ENCODE measurements around the gene PRKCE.
A peak's percentile ranks its signal among the peaks of the same experiment; 100 is the strongest.

Gene PRKCE

DNA sequence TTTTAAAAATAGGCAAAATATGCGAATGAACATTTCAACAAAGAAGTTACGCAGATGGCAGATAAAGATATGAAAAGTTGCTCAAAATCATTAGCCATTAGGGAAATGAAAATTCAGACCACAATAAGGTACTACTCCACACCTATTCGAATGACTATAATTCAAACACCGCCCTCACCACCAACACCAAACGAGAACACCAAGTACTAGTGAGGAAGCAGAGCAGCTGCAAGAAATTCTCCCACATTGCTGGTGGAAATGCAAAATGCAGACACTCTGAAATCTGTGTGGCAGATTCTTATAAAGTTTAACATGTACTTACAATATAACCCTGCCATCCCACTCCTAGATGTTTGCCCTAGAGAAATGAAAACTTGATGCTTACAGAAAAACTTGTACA is 17.3 kb upstream of the PRKCE start:
- no peak for DNase-seq

DNA sequence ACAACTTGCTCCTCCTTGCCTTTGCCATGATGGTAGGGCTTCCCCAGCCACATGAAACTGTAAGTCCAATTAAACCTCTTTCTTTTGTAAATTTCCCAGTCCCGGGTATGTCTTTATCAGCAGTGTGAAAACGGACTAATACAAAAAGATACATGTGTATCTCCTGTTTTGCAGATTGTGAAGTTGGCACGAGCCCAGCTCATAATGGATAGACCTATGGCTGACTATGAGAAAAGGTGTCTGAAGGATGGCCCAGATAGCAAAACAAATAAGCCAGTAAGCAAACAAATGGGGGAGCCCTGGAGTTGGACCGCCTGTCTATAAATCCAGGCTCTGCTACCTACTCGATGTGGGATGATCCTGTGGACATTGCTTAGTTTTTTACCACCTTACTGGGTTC is 15.5 kb upstream of the PRKCE start:
- peak in 1 of 2 experiments; percentile 33 for DNase-seq

DNA sequence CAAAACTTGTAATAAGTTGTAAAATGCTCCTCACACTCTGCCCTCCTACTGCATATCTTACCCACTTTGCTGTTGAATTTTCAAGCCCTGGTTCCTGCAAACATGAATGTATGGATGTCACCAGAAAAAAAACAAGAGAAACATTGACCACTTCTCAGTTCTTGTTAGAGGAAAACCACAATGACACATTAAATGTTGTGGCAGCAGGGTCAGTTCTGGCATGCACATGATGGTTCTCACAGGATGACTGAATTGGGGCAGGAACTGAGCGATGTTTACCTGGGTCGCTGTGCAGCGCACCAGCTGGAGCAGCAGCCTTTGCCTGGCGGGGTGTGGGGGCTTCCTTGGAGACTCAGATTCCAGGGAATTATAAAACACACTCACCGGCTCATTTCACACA is 14.0 kb upstream of the PRKCE start:
- DNase-seq: no peak

DNA sequence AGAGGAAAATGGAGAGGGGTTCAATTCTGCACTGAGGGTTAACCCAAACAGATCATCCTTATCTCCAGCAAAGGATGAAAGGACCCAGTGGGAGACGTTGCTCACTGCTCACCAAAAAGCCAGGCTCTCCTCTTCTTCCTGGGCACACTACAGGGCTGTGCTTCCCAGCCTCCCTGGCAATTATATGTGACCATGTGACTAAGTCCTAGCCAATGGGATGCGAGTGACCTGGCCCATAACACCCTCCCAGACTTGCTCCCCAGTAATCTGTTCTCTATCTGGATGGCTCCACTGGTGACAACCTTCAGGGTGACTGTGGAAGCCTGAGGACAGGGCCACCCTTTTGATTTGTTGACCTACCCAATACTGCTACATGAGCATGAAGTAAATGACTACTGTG is 10.9 kb upstream of the PRKCE start:
- no peak for DNase-seq

DNA sequence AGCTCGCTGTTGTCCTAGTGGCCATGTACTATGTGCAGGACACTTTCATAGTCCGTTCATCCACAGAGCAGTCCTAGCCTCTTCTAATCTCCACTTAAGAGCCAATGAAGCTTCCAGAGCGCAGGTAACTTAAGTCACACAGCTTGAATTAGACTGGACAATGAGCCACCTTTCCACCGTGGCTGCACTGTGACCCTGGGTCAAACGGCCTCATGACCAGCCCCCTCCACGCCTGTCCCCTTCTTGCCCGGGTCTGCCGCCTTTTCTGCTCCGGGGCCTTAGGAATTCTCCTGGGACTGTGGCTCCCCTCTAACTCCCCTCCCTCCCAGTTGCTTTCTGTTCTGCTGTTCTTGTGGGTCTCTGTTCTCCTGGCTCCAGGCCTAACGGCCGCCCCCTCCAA is 8.4 kb upstream of the PRKCE start:
- DNase-seq: no peak

DNA sequence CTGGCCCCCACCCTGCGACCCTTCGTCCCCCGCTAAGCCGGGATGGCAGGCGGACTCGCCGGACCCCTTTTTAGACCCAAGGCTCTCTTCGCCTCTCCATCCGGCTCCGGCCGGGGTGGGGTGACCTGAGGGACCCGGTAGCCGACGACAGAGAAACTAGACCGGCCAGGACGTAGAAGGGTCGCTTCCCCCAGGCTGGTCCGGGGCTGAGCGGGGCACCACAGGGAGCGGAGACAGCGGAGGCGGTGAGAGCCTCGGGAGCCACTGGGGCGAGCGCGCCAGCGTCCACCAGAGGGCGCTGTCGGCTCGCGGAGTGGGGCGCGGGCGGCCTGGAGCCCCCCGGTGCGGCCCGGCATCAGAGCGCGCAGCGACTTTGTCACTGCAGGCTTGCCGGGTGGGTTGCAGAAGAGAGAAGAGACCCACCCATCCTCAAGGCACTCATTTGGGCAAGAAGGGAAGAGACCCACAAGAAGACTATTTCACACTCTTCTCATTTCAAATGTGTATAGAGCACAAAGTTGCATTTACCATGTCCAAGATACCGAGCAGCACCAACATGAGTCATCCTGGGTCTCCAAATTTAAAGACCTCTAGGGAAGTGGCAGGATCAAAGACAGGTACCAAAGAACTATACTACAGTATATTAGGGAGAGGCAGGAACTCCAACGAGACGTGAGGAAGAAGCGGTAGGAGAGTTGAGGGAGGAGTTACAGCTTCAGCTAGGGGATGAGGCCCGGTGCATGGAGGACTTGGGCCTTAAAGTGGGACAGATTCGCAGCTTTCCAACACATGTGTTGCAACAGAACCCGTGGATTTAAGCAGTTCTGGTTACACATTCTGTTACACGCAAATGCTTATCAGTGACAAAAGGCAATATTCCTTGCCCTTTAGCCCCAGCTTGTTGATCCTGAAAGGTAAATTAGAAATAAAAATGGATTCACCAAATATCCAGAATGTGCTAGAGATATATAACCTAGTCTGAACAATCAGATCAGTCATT is 7.6 kb upstream of the PRKCE start:
- DNase-seq: peak in 1 of 2 experiments; percentile 20

DNA sequence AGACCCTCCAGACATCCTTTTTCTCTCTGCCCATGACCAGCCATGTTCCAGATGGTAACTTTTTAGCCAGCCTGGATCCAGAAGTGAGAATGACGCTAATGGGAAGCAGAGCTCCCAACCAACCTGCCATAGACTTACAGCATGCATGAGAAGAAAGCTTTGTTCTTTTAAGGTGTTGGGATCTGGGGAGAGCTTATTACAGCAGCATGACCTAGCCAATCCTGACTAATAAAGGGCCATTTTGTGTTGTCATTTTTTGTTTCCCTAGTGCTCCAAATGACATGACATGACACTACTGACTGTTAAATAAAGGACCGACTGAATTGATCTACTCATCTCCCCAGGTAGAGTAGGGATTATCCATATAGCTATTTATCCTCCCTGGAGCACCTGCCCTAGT is 5.2 kb upstream of the PRKCE start:
- no peak for DNase-seq

DNA sequence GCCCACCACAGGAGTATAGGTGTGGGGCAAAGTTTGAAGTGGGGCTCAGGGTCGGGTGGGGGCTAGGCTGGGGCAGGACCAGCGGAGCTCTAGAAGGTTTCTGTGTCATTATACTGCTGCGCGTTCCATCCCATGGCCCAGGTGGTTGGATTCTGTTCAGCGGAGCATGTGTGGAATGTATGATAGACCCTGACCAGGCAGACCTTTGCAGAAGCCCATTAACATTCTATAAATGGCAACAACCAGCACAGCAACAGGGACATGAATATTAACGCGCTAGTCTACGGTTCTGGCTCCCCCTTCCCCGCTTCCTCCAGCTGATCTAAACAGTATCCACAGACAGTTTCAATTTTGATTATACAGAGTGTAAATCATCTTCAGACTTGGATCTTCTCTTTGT is 4.1 kb upstream of the PRKCE start:
- no peak for DNase-seq

DNA sequence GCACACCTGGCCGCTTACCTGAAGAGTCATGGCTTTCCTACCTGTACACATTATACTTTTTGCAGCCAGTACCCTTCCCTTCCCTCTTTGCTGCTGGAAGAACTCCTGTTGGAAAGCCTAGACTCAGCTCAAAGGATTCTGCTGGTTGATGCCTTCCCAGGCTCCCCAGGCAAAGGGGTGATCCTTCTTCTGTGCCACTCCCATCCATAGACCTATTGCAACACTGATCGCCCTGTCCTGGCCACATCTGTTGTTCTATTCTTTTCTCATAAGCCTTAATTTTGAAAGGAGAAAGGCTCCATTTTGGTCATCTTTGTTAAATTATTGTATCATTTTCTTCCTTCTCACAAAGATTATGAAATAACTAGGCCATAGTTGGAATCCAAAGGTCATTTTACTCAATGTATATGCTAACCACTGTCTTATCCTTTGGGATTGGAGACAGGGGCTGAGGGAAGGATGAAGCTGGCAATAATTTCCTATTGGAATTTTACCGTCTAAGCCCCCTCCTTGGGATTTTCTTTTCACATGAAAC is 3.4 kb upstream of the PRKCE start:
- no peak for DNase-seq

DNA sequence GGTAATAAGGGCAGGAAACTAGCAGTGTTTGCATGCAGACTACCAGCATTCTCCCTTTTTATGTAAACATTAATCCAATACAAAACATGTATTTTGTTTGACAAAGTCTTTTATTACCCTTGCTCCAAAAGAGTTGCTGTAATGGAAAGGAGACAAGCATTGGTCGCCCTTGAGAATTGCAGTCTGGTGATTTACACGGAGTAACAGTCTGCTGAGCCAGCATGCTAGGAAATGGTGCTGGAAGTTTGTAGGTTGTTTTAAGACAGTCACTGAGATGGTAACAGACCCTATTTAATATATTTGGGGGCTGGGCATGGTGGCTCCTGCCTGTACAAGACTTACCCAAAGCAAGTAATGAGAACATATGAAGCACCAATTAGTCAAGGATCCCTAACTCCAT is 2.8 kb upstream of the PRKCE start:
- no peak for DNase-seq

DNA sequence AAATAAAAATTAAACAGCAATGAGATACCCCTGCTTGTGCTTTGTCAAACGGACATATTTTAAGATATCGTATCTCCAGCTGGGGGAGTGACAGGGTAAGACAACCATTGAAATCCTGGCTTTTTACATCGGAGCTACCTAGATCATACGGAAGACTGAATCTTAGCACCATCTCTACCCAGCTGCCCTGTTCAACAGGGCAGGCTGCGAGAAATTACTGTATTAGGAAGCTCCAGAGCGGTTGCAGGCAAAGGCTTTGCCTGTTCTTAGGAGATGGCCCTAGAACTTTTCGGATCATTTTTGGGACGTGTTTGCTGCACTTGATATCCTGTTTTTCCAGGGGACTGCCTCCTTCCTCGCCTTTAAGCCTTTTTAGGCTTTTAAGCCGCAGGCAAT is 2.0 kb upstream of the PRKCE start:
- no peak for DNase-seq

DNA sequence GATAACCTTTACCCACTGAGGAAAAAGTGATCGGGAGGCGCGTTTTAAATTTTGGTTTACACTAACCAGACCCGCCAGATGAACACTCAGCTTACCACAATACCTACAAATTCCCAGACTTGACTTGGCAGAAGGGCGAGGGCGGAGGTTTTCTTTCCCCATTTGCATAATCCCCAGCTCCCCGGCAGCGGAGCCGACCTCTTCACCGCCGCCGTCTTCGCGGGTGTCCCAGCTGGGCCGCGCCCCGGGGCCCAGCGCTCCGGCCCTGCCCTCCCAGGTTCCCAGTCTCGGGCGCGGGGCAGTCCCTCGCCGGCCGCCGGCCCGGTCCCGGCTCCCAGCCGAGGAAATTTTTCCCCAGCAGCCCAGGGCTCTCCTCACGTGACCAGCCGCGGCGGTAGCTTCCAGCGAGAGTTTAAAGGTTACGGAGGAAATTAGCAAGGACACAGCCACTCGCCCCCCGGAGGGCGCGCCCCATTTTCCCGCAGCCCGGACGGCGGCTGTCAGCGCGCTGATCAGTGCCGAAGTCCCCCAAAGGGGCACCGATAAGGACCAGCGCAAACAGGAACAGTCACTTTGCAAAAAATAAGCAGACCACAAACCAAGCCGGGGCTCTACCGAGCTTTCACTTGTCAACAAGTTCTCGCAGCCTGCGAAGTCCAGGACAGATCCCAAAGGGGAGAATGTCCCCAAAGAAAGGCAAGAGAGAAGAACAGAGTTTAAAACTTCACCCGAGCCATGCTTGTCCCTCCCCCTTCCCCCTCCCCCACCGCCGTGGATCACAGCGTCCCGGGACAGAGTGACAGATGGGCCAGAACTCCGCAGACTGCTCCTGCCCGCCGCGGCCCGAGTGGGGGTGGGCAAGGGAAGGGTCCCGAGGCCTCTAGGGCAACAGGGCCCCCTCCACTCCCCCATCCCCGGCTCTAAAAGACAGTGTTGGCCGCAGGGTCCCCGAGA is 1.3 kb upstream of the PRKCE start:
- peak; percentile 12 to 42 for DNase-seq

DNA sequence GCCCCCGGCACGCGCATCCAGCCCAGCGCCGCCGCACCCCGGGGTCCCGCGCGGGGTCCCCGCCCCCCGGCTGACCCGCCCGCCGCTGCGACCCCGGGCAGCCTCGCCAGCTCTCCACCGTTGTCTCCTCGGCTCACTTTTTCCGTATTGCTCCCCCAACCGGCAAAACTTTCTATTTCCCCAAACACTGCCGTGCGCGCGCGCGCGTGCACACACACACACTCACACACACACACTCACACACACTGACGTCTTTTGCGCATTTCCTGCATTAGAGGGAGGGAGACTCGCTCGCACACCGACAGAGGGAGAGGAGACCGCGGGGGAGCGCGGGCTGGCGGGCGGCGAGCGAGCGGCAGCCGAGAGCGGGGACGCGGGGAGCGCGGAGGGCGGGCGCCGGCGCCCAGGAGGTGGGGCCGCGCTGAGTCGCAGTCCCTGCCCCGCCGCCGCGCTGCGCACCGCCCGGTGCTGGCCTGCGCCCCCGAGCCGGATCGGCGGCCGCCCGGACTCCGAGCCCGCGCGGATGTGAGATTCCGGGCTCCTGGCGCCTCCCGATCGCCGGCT is 542 bp upstream of the PRKCE start:
- peak; percentile 44 to 58 for DNase-seq

DNA sequence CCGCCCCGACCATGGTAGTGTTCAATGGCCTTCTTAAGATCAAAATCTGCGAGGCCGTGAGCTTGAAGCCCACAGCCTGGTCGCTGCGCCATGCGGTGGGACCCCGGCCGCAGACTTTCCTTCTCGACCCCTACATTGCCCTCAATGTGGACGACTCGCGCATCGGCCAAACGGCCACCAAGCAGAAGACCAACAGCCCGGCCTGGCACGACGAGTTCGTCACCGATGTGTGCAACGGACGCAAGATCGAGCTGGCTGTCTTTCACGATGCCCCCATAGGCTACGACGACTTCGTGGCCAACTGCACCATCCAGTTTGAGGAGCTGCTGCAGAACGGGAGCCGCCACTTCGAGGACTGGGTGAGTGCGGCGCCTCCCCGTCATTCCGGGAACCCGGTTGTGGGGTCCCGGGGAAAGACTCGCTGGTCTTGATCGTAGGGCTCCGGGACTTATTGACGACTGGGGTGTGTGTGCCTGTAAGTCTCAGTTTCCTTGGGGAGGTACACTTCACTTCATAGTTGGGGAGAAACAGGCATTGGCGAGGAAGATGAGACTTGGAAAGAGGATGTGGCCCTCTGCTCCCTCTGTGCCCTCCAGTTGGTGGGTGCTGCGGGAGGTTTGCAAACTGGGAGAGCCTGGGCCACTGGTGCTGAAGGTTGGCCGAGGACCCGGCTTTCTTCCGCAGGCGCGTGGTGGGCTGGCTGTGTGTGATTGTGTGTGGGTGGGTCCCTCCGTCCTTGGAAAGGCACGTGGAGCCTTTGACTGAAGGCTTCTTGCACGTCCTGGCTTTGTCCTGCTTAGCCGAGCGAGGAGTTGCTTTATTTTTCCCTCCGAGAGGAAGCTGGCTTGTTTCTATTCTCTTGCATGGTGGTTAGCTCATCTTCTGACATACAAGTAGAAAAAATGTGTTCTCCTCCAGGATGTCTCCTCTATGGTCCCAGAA is 886 bp downstream of the PRKCE start:
- DNase-seq: no peak

DNA sequence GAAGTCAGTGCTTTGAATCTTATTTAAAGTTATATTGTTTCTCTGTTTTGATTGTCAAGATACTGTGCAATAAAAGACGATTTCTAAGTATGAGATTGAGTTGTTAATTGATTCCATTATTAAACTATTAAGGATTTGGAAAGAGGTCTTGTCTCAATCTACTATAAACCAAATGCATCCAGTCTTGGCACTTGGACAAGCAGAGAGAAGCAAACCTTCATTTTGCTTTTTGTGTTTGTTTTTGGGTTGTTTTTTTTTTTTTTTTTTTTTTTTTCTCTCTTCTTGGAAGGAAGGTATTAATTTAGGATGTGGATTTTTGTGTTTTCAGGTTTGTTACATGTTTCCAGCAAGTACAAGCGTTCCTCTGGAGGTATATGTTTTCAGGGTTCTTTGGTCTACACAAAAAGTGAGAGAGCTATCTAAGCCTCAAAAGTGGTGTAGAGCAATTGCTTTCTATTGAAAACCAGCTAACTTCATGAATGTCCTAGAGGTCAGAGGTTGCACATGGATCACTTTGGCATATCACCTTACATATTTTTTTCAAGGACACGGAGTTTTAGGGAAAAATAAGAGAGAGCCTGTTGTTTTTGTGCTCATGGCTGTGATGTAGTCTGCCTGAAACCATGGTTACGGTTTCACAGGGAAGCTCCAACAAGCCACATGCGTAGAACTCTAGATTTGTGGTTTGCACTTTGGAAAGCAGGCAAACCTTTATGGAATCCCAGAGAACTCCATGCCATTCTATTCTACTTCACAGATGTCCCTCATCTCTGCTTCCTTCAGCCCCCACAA is 1.8 kb downstream of the PRKCE start:
- no peak for DNase-seq

DNA sequence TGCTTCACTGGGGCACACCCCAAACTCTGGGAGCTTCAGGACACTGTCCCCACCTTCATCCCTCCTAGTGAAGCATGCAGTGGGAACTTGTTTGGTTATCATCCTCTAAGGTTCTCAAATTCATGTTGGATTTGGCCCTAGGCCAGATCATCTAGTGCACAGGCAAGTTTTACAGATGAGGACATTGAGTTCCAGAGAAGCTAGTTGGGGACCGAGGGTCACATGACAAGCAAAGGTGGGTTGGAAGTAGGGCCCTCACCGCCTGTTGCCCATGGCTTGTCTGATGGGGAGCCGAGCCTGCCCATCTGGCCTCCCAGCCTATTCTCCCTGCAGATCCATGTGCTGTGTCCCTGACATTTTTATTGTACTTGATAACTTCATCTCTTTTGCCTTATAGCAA is 2.8 kb downstream of the PRKCE start:
- DNase-seq: no peak

DNA sequence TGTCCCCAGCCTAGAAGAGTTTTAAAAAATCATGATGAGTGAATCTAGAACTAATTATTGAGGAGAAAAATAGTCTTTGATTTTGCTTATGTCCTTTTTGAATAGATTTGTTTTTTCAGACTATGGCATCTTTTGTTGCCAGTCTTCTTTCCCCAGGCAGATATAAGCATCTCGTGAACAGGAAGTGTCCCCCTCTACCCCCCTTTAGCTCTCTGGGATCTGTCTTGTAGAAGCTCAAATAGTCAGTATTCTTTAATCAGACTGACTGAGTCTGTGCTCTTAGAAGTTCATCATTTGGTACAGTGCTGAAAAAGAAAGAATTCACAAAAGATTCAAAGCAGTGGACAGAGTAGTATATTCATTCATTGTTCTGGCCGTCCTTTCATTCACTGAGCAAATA is 10.4 kb downstream of the PRKCE start:
- DNase-seq: no peak

DNA sequence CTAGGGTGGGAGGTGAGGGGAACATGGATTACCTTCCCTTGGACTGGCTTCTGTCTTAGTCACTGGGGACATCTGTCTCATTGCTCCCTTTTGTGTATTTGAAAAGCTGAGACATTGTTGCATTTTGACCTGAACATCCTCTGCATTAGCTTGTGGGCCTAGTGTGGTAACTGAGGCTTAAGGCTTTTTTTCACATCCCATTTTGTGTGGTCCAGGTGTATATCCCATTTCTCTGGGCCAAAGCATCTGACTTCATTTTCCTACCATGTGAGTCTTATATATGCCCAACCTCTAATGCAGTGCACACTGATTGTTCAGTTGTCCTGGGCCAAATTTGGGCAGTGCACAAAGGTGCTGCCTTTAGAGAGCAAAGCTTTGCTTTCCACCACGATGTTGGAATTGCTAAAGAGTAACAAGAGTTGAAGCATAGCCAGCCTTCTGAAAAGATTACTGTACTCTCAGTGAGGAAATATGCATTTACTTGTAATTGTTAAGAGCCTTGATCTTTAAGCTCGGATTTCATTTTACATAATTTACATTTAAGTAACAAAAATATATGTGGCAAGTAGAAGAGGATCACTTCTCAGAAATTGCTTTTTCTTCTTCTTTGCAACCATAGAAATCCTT is 13.3 kb downstream of the PRKCE start:
- DNase-seq: no peak

DNA sequence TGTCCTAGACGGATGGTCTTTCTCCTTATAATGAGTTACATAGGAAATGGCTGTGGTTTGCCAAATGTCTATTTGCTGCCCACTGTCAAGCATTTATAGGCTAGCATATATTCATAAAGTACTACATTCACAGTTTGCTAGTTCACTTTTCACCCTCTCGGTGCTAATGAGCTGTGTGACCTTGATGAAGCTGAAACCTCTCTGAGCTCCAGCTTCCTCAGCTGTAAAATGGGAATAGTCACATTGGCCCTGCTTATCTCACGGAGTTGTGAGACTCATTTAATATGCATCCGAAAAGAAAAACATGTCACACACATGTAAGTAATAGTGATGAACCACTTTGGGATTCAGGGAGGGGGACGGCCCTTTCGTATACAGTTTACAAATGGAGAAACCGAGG is 17.0 kb downstream of the PRKCE start:
- DNase-seq: no peak

DNA sequence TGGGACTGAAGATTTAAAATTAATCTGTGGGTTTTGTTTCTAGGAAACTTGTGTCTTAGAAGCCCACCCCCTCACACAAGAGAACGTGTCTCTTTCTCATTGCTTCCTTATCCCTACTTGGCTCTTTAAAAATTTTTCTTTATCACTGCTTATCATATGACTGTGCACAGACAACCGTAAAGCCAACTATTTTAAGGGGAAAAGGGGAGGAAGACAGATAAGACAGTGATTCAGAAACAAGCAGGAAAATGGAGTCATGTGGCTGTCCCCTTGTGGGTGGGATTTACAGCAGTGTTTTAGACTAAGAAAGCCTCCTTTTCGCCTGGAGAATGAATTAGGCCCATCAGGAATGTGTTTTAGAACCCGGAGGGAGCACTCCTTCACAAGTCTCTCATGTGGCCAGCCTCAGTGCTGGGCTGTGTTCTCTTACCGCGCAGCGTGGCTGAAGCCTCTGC is 17.6 kb downstream of the PRKCE start:
- DNase-seq: no peak
